HG03342 (cell line): ENCODE measurements around the gene KCNG4.

ENCODE experiments used
- ATAC-seq: cut with Tn5 transposase; IDR thresholded peaks from one replicate; pipeline ENCODE4 v1.9.1; 2021; ENCODE audit warnings: mild to moderate bottlenecking, moderate library complexity; ENCODE audit not compliant: unreplicated experiment

Gene KCNG4

GRCh38 chr16:84266451-84266850 lies 26.6 kb upstream of the KCNG4 start:
- ATAC-seq, result no peak

GRCh38 chr16:84262939-84263338 lies 23.1 kb upstream of the KCNG4 start:
- ATAC-seq, result no peak

- ATAC-seq, result no peak
Observed at GRCh38 chr16:84262031-84262430, 22.2 kb upstream of the KCNG4 start.

GRCh38 chr16:84260766-84261554 lies 21.1 kb upstream of the KCNG4 start:
- no peak for ATAC-seq

- ATAC-seq, result no peak
Observed at GRCh38 chr16:84259691-84260090, 19.9 kb upstream of the KCNG4 start.

- no peak for ATAC-seq
Observed at GRCh38 chr16:84258266-84258665, 18.5 kb upstream of the KCNG4 start.

GRCh38 chr16:84255050-84255810 lies 15.4 kb upstream of the KCNG4 start:
- ATAC-seq, result no peak

GRCh38 chr16:84254062-84254461 lies 14.2 kb upstream of the KCNG4 start:
- no peak for ATAC-seq

GRCh38 chr16:84253173-84253572 lies 13.4 kb upstream of the KCNG4 start:
- no peak for ATAC-seq

- no peak for ATAC-seq
Observed at GRCh38 chr16:84252184-84252583, 12.4 kb upstream of the KCNG4 start.

GRCh38 chr16:84247844-84248243 lies 8.0 kb upstream of the KCNG4 start:
- no peak for ATAC-seq

- no peak for ATAC-seq
Observed at GRCh38 chr16:84247331-84247730, 7.5 kb upstream of the KCNG4 start.

- ATAC-seq, result no peak
Observed at GRCh38 chr16:84246679-84247077, 6.9 kb upstream of the KCNG4 start.

GRCh38 chr16:84245956-84246678 lies 6.3 kb upstream of the KCNG4 start:
- no peak for ATAC-seq

GRCh38 chr16:84244728-84245127 lies 4.9 kb upstream of the KCNG4 start:
- no peak for ATAC-seq

GRCh38 chr16:84243732-84244131 lies 3.9 kb upstream of the KCNG4 start:
- ATAC-seq, result no peak

- ATAC-seq, result no peak
Observed at GRCh38 chr16:84242839-84243238, 3.0 kb upstream of the KCNG4 start.

- no peak for ATAC-seq
Observed at GRCh38 chr16:84241778-84242177, 2.0 kb upstream of the KCNG4 start.

GRCh38 chr16:84240455-84240854 lies 643 bp upstream of the KCNG4 start:
- ATAC-seq, result no peak

- no peak for ATAC-seq
Observed at GRCh38 chr16:84239141-84239769, 557 bp downstream of the KCNG4 start.
